ENCODE data around the gene CSTF1.
"Not testable (repeated sequence)": the region's sequence is repeated elsewhere in the genome, so short reads cannot be mapped to it uniquely, and the experiment has no call there.

The CSTF1 gene

GRCh38 chr20:56369179-56369578 lies 23.3 kb upstream of the CSTF1 start:
- no peak for DNase-seq (ENCODE audit: low read depth in 2 of 2)

GRCh38 chr20:56371977-56372376 lies 20.5 kb upstream of the CSTF1 start:
- DNase-seq (ENCODE audit: low read depth in 2 of 2): no peak

- no peak for DNase-seq (ENCODE audit: low read depth in 2 of 2)
These were observed 19.6 kb upstream of the CSTF1 start for GRCh38 chr20:56372850-56373249.

- DNase-seq (ENCODE audit: low read depth in 2 of 2): no peak
These were observed 18.5 kb upstream of the CSTF1 start for GRCh38 chr20:56373942-56374341.

GRCh38 chr20:56376331-56376730 lies 16.1 kb upstream of the CSTF1 start:
- DNase-seq (ENCODE audit: low read depth in 2 of 2): no peak

GRCh38 chr20:56378386-56378785 lies 14.1 kb upstream of the CSTF1 start:
- no peak for DNase-seq (ENCODE audit: low read depth in 2 of 2)

GRCh38 chr20:56380375-56380774 lies 12.1 kb upstream of the CSTF1 start:
- no peak for DNase-seq (ENCODE audit: low read depth in 2 of 2)

GRCh38 chr20:56381501-56381900 lies 10.9 kb upstream of the CSTF1 start:
- no peak for DNase-seq (ENCODE audit: low read depth in 2 of 2)

- no peak for DNase-seq (ENCODE audit: low read depth in 2 of 2)
These were observed 9.7 kb upstream of the CSTF1 start for GRCh38 chr20:56382696-56383095.

GRCh38 chr20:56383334-56383733 lies 9.1 kb upstream of the CSTF1 start:
- DNase-seq (ENCODE audit: low read depth in 2 of 2): no peak

GRCh38 chr20:56385130-56385529 lies 7.3 kb upstream of the CSTF1 start:
- no peak for DNase-seq (ENCODE audit: low read depth in 2 of 2)

- no peak for DNase-seq (ENCODE audit: low read depth in 2 of 2)
These were observed 6.2 kb upstream of the CSTF1 start for GRCh38 chr20:56386219-56386618.

- no peak for DNase-seq (ENCODE audit: low read depth in 2 of 2)
These were observed 3.6 kb upstream of the CSTF1 start for GRCh38 chr20:56388882-56389281.

GRCh38 chr20:56389807-56390206 lies 2.6 kb upstream of the CSTF1 start:
- no peak for DNase-seq (ENCODE audit: low read depth in 2 of 2)

- not testable (repeated sequence) for DNase-seq (ENCODE audit: low read depth in 2 of 2)
These were observed 2.0 kb upstream of the CSTF1 start for GRCh38 chr20:56390396-56390795.

- DNase-seq (ENCODE audit: low read depth in 2 of 2): no peak
These were observed 1.4 kb upstream of the CSTF1 start for GRCh38 chr20:56391037-56391436.

GRCh38 chr20:56391596-56392131 lies 781 bp upstream of the CSTF1 start:
- DNase-seq (ENCODE audit: low read depth in 2 of 2): no peak

- no peak for DNase-seq (ENCODE audit: low read depth in 2 of 2)
These were observed 537 bp downstream of the CSTF1 start for GRCh38 chr20:56392881-56393482.

- no peak for DNase-seq (ENCODE audit: low read depth in 2 of 2)
These were observed 1.2 kb downstream of the CSTF1 start for GRCh38 chr20:56393653-56394052.

- no peak for DNase-seq (ENCODE audit: low read depth in 2 of 2)
These were observed 2.7 kb downstream of the CSTF1 start for GRCh38 chr20:56395166-56395565.

GRCh38 chr20:56400001-56400640 lies 7.7 kb downstream of the CSTF1 start:
- DNase-seq (ENCODE audit: low read depth in 2 of 2): peak; percentile 23 to 56

GRCh38 chr20:56403465-56403864 lies 11.0 kb downstream of the CSTF1 start:
- DNase-seq (ENCODE audit: low read depth in 2 of 2): no peak

GRCh38 chr20:56405356-56405755 lies 12.9 kb downstream of the CSTF1 start:
- DNase-seq (ENCODE audit: low read depth in 2 of 2): not testable (repeated sequence)

- no peak for DNase-seq (ENCODE audit: low read depth in 2 of 2)
These were observed 14.5 kb downstream of the CSTF1 start for GRCh38 chr20:56406910-56407309.
